H1 (cell line): ENCODE results near the gene CCDC169.

Source experiments
- EP300 ChIP-seq, 2 experiments: IDR thresholded peaks; 1 replicate in 1 of 2; 2 replicates in 1 of 2; pipeline ENCODE4 v1.6.1; 2011 to 2012; ENCODE audit warnings: low read depth in 2 of 2, low read length in 2 of 2, mild to moderate bottlenecking in 2 of 2, borderline replicate concordance in 1 of 2, inconsistent platforms in 1 of 2, moderate library complexity in 1 of 2
- TF ChIP-seq, protein P1 (sequence below), 3 experiments: IDR thresholded peaks; 1 replicate in 2 of 3; 2 replicates in 1 of 3; pipeline versions ENCODE4 v1.5.1 to v1.6.1; 2011; ENCODE audit warnings: low read length in 3 of 3, mild to moderate bottlenecking in 3 of 3, inconsistent platforms in 2 of 3, low read depth in 1 of 3, moderate library complexity in 1 of 3; ENCODE audit not compliant: insufficient read depth in 1 of 3; ENCODE audit errors: control extremely low read depth in 1 of 3

DNA sequence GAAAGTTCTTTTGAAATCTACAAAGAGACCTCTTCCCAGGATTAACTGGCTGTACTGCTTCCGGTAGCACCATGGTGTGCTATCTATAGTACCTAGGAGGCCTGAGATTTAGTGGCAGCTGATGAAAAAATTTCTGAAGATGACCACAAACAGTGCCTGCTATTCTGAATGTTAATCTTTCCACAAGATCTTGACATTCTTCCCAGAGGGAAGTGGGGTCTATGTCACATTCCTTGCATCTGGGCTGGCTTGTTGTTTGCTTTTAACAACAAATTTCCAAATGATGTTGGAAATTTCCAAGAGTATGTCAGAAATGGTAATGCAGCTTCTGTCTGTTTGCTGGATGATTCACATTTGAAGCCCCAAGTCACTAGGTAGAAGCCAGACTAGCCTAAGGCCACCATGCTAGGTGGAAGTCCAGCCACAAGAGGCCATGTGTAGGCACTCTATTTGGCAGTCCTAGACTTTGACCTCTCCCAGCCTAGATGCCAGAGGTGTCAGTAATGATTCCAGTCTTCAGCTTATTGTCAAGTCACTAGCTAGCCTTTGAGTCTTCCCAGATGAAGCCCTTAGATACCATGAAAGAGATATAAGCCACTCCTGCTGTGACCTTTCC lies 26.4 kb upstream of the CCDC169 start:
- TF ChIP-seq EP300 (IDR thresholded peaks at IDR 0.05; ENCODE audit: borderline replicate concordance in 1 of 2, low read depth in 2 of 2, low read length in 2 of 2), result no peak
- TF ChIP-seq, protein P1, sequence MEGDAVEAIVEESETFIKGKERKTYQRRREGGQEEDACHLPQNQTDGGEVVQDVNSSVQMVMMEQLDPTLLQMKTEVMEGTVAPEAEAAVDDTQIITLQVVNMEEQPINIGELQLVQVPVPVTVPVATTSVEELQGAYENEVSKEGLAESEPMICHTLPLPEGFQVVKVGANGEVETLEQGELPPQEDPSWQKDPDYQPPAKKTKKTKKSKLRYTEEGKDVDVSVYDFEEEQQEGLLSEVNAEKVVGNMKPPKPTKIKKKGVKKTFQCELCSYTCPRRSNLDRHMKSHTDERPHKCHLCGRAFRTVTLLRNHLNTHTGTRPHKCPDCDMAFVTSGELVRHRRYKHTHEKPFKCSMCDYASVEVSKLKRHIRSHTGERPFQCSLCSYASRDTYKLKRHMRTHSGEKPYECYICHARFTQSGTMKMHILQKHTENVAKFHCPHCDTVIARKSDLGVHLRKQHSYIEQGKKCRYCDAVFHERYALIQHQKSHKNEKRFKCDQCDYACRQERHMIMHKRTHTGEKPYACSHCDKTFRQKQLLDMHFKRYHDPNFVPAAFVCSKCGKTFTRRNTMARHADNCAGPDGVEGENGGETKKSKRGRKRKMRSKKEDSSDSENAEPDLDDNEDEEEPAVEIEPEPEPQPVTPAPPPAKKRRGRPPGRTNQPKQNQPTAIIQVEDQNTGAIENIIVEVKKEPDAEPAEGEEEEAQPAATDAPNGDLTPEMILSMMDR (IDR thresholded peaks at IDR 0.05; ENCODE audit: control extremely low read depth in 1 of 3, insufficient read depth in 1 of 3, low read depth in 1 of 3, low read length in 3 of 3), result no peak
